GM23338 (cell line): ENCODE results near the gene PVALEF. TPM values are rescaled to one million over a fixed set of nuclear protein-coding genes. Genes with fewer than 3 reads are reported as not detected.

Experiments used
- ATAC-seq: fragments of 200-7000 bp; cut with Tn5 transposase; 3 replicates; pipeline ENCODE4 v1.9.1; 2020
- DNase-seq: peaks from one replicate; pipeline ENCODE4 v3.0.0-alpha.2; 2015; ENCODE audit warnings: low spot score
- H2AFZ ChIP-seq: fragments of 200-600 bp; sonication (generic); 2 replicates; pipeline ENCODE4 v1.8.0; 2016; ENCODE audit warnings: antibody characterized with exemption, mild to moderate bottlenecking, moderate library complexity
- H3F3A ChIP-seq: fragments of 200-600 bp; sonication (generic); replicated peaks from 2 replicates; pipeline ENCODE4 v1.8.0; 2017; ENCODE audit warnings: antibody characterized with exemption, mixed run types, low read depth
- H3K27ac ChIP-seq: fragments of 200-600 bp; sonication (generic); 2 replicates; pipeline ENCODE4 v1.6.1; 2016; ENCODE audit warnings: low read depth
- H3K27me3 ChIP-seq: fragments of 200-600 bp; sonication (generic); 2 replicates; pipeline ENCODE4 v1.8.0; 2016; ENCODE audit warnings: mild to moderate bottlenecking, mixed run types, moderate library complexity; ENCODE audit not compliant: insufficient read depth
- H3K36me3 ChIP-seq: fragments of 200-600 bp; sonication (generic); 2 replicates; pipeline ENCODE4 v1.8.0; 2016; ENCODE audit warnings: mild to moderate bottlenecking; ENCODE audit not compliant: insufficient read depth
- H3K4me1 ChIP-seq: fragments of 200-600 bp; sonication (generic); 2 replicates; pipeline ENCODE4 v1.8.0; 2016; ENCODE audit warnings: mild to moderate bottlenecking, moderate library complexity; ENCODE audit not compliant: insufficient read depth
- H3K4me2 ChIP-seq: fragments of 200-600 bp; sonication (generic); 2 replicates; pipeline ENCODE4 v1.7.1; 2017; ENCODE audit warnings: mixed run types
- H3K4me3 ChIP-seq: fragments of 200-600 bp; sonication (generic); 2 replicates; pipeline ENCODE4 v1.6.1; 2016; ENCODE audit warnings: mixed run types
- H3K79me2 ChIP-seq: fragments of 200-600 bp; sonication (generic); replicated peaks from 2 replicates; pipeline ENCODE4 v1.8.0; 2017; ENCODE audit warnings: mild to moderate bottlenecking; ENCODE audit not compliant: insufficient read depth
- H3K9me2 ChIP-seq: fragments of 200-600 bp; sonication (generic); 2 replicates; pipeline ENCODE4 v1.8.0; 2017; ENCODE audit not compliant: insufficient read depth
- H4K20me1 ChIP-seq: fragments of 200-600 bp; sonication (generic); replicated peaks from 2 replicates; pipeline ENCODE4 v1.8.0; 2017; ENCODE audit warnings: mild to moderate bottlenecking; ENCODE audit not compliant: insufficient read depth
- H3K27ac Mint-ChIP-seq: 2 replicates; pipeline ENCODE4 v1.8.0; 2020; ENCODE audit warnings: inconsistent platforms, mild to moderate bottlenecking, moderate library complexity, mixed read lengths
- H3K27me3 Mint-ChIP-seq: 3 replicates; pipeline ENCODE4 v1.8.0; 2022; ENCODE audit warnings: low read depth, mild to moderate bottlenecking, moderate library complexity, mixed read lengths, inconsistent platforms; ENCODE audit not compliant: insufficient read depth, poor library complexity
- H3K36me3 Mint-ChIP-seq: 3 replicates; pipeline ENCODE4 v1.8.0; 2021; ENCODE audit warnings: low read depth, mild to moderate bottlenecking, inconsistent platforms, moderate library complexity, mixed read lengths
- H3K4me1 Mint-ChIP-seq: 3 replicates; pipeline ENCODE4 v1.8.0; 2020; ENCODE audit warnings: mild to moderate bottlenecking, inconsistent platforms, mixed read lengths
- H3K4me3 Mint-ChIP-seq: 3 replicates; pipeline ENCODE4 v1.8.0; 2021; ENCODE audit warnings: moderate library complexity, mild to moderate bottlenecking, inconsistent platforms, mixed read lengths
- H3K9me3 Mint-ChIP-seq: 3 replicates; pipeline ENCODE4 v1.8.0; 2020; ENCODE audit warnings: moderate library complexity, mild to moderate bottlenecking, inconsistent platforms, mixed read lengths
- CREB1 ChIP-seq: fragments of 250-450 bp; sonication (Bioruptor Pico); IDR thresholded peaks from 2 replicates; pipeline ENCODE4 v1.5.0; 2020; ENCODE audit warnings: low read depth, mild to moderate bottlenecking, moderate library complexity
- EZH2 ChIP-seq: fragments of 200-600 bp; sonication (generic); IDR thresholded peaks from one replicate; pipeline ENCODE4 v1.8.0; 2017; ENCODE audit warnings: antibody characterized with exemption, mild to moderate bottlenecking, low read depth; ENCODE audit not compliant: unreplicated experiment
- EZH2phosphoT487 ChIP-seq: fragments of 200-600 bp; sonication (generic); IDR thresholded peaks from one replicate; pipeline ENCODE4 v1.8.1; 2018; ENCODE audit warnings: antibody characterized with exemption; ENCODE audit not compliant: unreplicated experiment
- JUNB ChIP-seq: IDR thresholded peaks from one replicate; pipeline ENCODE4 v1.6.1; 2016; ENCODE audit warnings: antibody characterized with exemption; ENCODE audit not compliant: unreplicated experiment
- NANOG ChIP-seq: IDR thresholded peaks from 2 replicates; pipeline ENCODE4 v1.6.1; 2016; ENCODE audit warnings: antibody characterized with exemption, borderline replicate concordance
- POLR2AphosphoS5 ChIP-seq: IDR thresholded peaks from 2 replicates; pipeline ENCODE4 v1.6.1; 2016; ENCODE audit warnings: antibody characterized with exemption, low read depth
- STAT1 ChIP-seq: IDR thresholded peaks from one replicate; pipeline ENCODE4 v1.6.1; 2016; ENCODE audit warnings: antibody characterized with exemption; ENCODE audit not compliant: unreplicated experiment
- ZNF114 ChIP-seq: fragments of 250-450 bp; sonication (Bioruptor Pico); IDR thresholded peaks from 2 replicates; pipeline ENCODE4 v1.5.0; 2020; ENCODE audit warnings: mild to moderate bottlenecking, moderate library complexity
- ZNF331 ChIP-seq: fragments of 250-450 bp; sonication (Bioruptor Pico); IDR thresholded peaks from 2 replicates; pipeline ENCODE4 v1.5.0; 2020; ENCODE audit warnings: low read depth, mild to moderate bottlenecking, moderate library complexity
- polyA plus RNA-seq: library from polyadenylated mRNA; unstranded; fragments of >200 nt; fragmentation: Nextera tagmentation; extraction: Ambion mirVana; gene quantifications from 2 replicates; pipeline ENCODE4 v1.2.1, GENCODE V29; 2016
- total RNA-seq: library from RNA; depleted of rRNA; stranded (reverse); fragments of >200 nt; shearing (Covaris generic); gene quantifications from 2 replicates; pipeline ENCODE4 v1.2.3, GENCODE V29; 2014
- TF ChIP-seq, protein P1 (sequence below): fragments of 250-450 bp; sonication (Bioruptor Pico); IDR thresholded peaks from 2 replicates; pipeline ENCODE4 v1.5.0; 2020; ENCODE audit warnings: mild to moderate bottlenecking, moderate library complexity
- TF ChIP-seq, protein P2 (sequence below), 2 experiments: fragments of 200-600 bp in 1 of 2; sonication (generic) in 1 of 2; conservative IDR thresholded peaks; 2 replicates each; pipeline versions ENCODE4 v1.5.1 to v1.6.1; 2016 to 2017; ENCODE audit warnings: antibody characterized with exemption in 2 of 2, low read depth in 2 of 2, mild to moderate bottlenecking in 2 of 2, moderate library complexity in 1 of 2
- TF ChIP-seq, protein P3 (sequence below): IDR thresholded peaks from one replicate; pipeline ENCODE4 v1.6.1; 2018; ENCODE audit warnings: antibody characterized with exemption; ENCODE audit not compliant: unreplicated experiment
- TF ChIP-seq, protein P4 (sequence below): IDR thresholded peaks from 2 replicates; pipeline ENCODE4 v1.6.1; 2016; ENCODE audit warnings: antibody characterized with exemption

Gene PVALEF
- total and polyA plus RNA-seq, 2 experiments from 2014 or later, result not detected

DNA sequence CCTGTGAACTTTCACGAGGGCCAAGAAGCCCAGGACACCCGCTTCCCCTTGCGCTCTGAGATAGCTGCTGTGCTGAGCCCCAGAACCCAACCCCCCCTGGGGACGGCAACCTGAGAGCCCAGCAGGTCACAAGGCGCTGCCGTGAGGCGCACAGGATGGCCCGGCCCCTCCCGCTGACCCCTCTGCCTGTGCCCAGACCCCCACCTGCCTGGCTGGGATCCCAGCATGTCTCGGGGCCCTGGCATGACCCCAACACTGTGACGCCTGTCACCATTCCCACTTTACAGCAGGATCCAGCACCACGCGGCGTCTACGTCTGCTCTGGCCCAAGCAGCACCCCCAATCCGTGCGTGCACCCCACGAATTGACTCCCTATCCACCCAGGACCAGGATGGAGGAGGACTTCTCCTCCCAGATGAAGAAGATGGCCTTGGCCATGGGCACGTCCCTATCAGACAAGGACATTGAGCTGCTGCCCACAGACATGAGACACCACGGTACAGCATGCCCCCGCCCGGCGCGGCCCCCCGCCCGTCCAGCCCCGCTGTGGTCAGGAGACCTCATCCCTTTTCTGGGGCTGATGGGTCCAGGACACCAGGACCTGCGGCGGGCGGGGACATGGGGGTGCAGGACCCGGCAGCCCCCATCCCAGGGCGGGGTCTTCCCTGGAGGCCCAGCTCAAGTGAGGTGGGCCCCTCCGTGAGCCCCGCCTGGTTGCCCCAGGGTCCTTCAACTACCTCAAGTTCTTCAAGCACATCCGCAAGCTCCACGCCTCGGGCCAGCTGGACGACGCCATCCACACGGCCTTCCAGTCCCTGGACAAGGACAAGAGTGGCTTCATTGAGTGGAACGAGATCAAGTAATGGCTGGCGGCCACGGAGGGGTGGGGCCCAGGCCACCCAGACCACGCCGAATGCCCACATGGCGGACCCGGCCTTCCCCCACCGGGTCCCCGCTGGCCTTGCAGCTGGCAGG, 15.8 kb downstream of the PVALEF start:
- H3K27ac ChIP-seq, result no peak overlapping the region
- H4K20me1 ChIP-seq, result no peaks in the 10 kb centered on the region
- no peak for TF ChIP-seq STAT1
- TF ChIP-seq, protein P1, sequence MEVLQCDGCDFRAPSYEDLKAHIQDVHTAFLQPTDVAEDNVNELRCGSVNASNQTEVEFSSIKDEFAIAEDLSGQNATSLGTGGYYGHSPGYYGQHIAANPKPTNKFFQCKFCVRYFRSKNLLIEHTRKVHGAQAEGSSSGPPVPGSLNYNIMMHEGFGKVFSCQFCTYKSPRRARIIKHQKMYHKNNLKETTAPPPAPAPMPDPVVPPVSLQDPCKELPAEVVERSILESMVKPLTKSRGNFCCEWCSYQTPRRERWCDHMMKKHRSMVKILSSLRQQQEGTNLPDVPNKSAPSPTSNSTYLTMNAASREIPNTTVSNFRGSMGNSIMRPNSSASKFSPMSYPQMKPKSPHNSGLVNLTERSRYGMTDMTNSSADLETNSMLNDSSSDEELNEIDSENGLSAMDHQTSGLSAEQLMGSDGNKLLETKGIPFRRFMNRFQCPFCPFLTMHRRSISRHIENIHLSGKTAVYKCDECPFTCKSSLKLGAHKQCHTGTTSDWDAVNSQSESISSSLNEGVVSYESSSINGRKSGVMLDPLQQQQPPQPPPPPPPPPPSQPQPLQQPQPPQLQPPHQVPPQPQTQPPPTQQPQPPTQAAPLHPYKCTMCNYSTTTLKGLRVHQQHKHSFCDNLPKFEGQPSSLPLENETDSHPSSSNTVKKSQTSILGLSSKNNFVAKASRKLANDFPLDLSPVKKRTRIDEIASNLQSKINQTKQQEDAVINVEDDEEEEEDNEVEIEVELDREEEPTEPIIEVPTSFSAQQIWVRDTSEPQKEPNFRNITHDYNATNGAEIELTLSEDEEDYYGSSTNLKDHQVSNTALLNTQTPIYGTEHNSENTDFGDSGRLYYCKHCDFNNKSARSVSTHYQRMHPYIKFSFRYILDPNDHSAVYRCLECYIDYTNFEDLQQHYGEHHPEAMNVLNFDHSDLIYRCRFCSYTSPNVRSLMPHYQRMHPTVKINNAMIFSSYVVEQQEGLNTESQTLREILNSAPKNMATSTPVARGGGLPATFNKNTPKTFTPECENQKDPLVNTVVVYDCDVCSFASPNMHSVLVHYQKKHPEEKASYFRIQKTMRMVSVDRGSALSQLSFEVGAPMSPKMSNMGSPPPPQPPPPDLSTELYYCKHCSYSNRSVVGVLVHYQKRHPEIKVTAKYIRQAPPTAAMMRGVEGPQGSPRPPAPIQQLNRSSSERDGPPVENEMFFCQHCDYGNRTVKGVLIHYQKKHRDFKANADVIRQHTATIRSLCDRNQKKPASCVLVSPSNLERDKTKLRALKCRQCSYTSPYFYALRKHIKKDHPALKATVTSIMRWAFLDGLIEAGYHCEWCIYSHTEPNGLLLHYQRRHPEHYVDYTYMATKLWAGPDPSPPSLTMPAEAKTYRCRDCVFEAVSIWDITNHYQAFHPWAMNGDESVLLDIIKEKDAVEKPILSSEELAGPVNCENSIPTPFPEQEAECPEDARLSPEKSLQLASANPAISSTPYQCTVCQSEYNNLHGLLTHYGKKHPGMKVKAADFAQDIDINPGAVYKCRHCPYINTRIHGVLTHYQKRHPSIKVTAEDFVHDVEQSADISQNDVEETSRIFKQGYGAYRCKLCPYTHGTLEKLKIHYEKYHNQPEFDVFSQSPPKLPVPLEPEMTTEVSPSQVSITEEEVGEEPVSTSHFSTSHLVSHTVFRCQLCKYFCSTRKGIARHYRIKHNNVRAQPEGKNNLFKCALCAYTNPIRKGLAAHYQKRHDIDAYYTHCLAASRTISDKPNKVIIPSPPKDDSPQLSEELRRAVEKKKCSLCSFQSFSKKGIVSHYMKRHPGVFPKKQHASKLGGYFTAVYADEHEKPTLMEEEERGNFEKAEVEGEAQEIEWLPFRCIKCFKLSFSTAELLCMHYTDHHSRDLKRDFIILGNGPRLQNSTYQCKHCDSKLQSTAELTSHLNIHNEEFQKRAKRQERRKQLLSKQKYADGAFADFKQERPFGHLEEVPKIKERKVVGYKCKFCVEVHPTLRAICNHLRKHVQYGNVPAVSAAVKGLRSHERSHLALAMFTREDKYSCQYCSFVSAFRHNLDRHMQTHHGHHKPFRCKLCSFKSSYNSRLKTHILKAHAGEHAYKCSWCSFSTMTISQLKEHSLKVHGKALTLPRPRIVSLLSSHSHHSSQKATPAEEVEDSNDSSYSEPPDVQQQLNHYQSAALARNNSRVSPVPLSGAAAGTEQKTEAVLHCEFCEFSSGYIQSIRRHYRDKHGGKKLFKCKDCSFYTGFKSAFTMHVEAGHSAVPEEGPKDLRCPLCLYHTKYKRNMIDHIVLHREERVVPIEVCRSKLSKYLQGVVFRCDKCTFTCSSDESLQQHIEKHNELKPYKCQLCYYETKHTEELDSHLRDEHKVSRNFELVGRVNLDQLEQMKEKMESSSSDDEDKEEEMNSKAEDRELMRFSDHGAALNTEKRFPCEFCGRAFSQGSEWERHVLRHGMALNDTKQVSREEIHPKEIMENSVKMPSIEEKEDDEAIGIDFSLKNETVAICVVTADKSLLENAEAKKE, result no peak
- no peak for TF ChIP-seq CREB1 (CRISPR knock-in tag)
- TF ChIP-seq ZNF331 (CRISPR knock-in tag), result no peak
- TF ChIP-seq NANOG, result no peak
- TF ChIP-seq, protein P2, sequence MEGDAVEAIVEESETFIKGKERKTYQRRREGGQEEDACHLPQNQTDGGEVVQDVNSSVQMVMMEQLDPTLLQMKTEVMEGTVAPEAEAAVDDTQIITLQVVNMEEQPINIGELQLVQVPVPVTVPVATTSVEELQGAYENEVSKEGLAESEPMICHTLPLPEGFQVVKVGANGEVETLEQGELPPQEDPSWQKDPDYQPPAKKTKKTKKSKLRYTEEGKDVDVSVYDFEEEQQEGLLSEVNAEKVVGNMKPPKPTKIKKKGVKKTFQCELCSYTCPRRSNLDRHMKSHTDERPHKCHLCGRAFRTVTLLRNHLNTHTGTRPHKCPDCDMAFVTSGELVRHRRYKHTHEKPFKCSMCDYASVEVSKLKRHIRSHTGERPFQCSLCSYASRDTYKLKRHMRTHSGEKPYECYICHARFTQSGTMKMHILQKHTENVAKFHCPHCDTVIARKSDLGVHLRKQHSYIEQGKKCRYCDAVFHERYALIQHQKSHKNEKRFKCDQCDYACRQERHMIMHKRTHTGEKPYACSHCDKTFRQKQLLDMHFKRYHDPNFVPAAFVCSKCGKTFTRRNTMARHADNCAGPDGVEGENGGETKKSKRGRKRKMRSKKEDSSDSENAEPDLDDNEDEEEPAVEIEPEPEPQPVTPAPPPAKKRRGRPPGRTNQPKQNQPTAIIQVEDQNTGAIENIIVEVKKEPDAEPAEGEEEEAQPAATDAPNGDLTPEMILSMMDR (conservative IDR thresholded peaks at IDR 0.05; ENCODE audit: low read depth in 2 of 2), result no peak
- no peak for TF ChIP-seq JUNB
- no peak for TF ChIP-seq EZH2phosphoT487
- TF ChIP-seq, protein P3, sequence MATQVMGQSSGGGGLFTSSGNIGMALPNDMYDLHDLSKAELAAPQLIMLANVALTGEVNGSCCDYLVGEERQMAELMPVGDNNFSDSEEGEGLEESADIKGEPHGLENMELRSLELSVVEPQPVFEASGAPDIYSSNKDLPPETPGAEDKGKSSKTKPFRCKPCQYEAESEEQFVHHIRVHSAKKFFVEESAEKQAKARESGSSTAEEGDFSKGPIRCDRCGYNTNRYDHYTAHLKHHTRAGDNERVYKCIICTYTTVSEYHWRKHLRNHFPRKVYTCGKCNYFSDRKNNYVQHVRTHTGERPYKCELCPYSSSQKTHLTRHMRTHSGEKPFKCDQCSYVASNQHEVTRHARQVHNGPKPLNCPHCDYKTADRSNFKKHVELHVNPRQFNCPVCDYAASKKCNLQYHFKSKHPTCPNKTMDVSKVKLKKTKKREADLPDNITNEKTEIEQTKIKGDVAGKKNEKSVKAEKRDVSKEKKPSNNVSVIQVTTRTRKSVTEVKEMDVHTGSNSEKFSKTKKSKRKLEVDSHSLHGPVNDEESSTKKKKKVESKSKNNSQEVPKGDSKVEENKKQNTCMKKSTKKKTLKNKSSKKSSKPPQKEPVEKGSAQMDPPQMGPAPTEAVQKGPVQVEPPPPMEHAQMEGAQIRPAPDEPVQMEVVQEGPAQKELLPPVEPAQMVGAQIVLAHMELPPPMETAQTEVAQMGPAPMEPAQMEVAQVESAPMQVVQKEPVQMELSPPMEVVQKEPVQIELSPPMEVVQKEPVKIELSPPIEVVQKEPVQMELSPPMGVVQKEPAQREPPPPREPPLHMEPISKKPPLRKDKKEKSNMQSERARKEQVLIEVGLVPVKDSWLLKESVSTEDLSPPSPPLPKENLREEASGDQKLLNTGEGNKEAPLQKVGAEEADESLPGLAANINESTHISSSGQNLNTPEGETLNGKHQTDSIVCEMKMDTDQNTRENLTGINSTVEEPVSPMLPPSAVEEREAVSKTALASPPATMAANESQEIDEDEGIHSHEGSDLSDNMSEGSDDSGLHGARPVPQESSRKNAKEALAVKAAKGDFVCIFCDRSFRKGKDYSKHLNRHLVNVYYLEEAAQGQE, result no peak
- TF ChIP-seq, protein P4, sequence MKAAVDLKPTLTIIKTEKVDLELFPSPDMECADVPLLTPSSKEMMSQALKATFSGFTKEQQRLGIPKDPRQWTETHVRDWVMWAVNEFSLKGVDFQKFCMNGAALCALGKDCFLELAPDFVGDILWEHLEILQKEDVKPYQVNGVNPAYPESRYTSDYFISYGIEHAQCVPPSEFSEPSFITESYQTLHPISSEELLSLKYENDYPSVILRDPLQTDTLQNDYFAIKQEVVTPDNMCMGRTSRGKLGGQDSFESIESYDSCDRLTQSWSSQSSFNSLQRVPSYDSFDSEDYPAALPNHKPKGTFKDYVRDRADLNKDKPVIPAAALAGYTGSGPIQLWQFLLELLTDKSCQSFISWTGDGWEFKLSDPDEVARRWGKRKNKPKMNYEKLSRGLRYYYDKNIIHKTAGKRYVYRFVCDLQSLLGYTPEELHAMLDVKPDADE, result no peak
- TF ChIP-seq EZH2, result no peak
- no peak for TF ChIP-seq POLR2AphosphoS5
- TF ChIP-seq ZNF114 (CRISPR knock-in tag), result no peak
- no peak overlapping the region for H2AFZ ChIP-seq
- H3K36me3 ChIP-seq, result no peaks in the 10 kb centered on the region
- ATAC-seq (no peak), DNase-seq (no peak)
- H3K4me3 ChIP-seq, result no peak overlapping the region
- H3K4me1 ChIP-seq, result no peaks in the 10 kb centered on the region
- H3K4me2 ChIP-seq, result no peak overlapping the region
- peaks cover 11% of the 10 kb centered on the region for H3K27me3 Mint-ChIP-seq
- no peaks in the 10 kb centered on the region for H3F3A ChIP-seq
- no peaks in the 10 kb centered on the region for H3K79me2 ChIP-seq
- no peak overlapping the region for H3K4me3 Mint-ChIP-seq
- H3K4me1 Mint-ChIP-seq, result no peaks in the 10 kb centered on the region; the same call in 2 of the 3 replicates
- H3K27me3 ChIP-seq, result no peaks in the 10 kb centered on the region
- H3K9me3 Mint-ChIP-seq, result no peaks in the 10 kb centered on the region; the same call in 2 of the 3 replicates
- no peak overlapping the region for H3K27ac Mint-ChIP-seq
- H3K9me2 ChIP-seq, result no peaks in the 10 kb centered on the region
- no peaks in the 10 kb centered on the region for H3K36me3 Mint-ChIP-seq
